DND-41 (cell line): ENCODE data around the gene POLN.

Experiments
- ATAC-seq: fragments of 200-7000 bp; cut with Tn5 transposase; 3 replicates; pipeline ENCODE4 v1.9.1; 2021; ENCODE audit warnings: low read depth; ENCODE audit not compliant: insufficient read depth
- DNase-seq: peaks from one replicate; pipeline ENCODE4 v3.0.0-alpha.2; 2020
- H2AFZ ChIP-seq: 2 replicates; pipeline ENCODE4 v1.6.0; 2012; ENCODE audit warnings: low read depth, low read length
- H3K27ac ChIP-seq: 2 replicates; pipeline ENCODE4 v1.5.1; 2012; ENCODE audit warnings: low read length, inconsistent platforms
- H3K27me3 ChIP-seq: fragments of 200-600 bp; sonication (generic); 2 replicates; pipeline ENCODE4 v1.6.0; 2012; ENCODE audit warnings: low read length, mild to moderate bottlenecking, inconsistent platforms; ENCODE audit not compliant: insufficient read depth, poor library complexity
- H3K36me3 ChIP-seq: 2 replicates; pipeline ENCODE4 v1.5.1; 2012; ENCODE audit warnings: low read length, inconsistent platforms; ENCODE audit not compliant: insufficient read depth
- H3K4me1 ChIP-seq: 2 replicates; pipeline ENCODE4 v1.5.1; 2012; ENCODE audit warnings: mild to moderate bottlenecking, low read length; ENCODE audit not compliant: insufficient read depth
- H3K4me2 ChIP-seq: 2 replicates; pipeline ENCODE4 v1.6.0; 2012; ENCODE audit warnings: mild to moderate bottlenecking, moderate library complexity, low read length, inconsistent platforms; ENCODE audit not compliant: insufficient read depth
- H3K4me3 ChIP-seq, 2 experiments: fragments of 200-600 bp in 1 of 2; shearing (Covaris generic) in 1 of 2; 2 replicates each; pipeline ENCODE4 v1.5.1; 2012 to 2016; ENCODE audit warnings: inconsistent platforms in 2 of 2, low read length in 2 of 2, mild to moderate bottlenecking in 2 of 2, low read depth in 1 of 2, moderate library complexity in 1 of 2
- H3K79me2 ChIP-seq: 2 replicates; pipeline ENCODE4 v1.6.0; 2012; ENCODE audit warnings: low read length, inconsistent platforms; ENCODE audit not compliant: insufficient read depth
- H3K9ac ChIP-seq: 2 replicates; pipeline ENCODE4 v1.6.0; 2012; ENCODE audit warnings: low read depth, mild to moderate bottlenecking, inconsistent platforms, low read length, moderate library complexity
- H3K9me3 ChIP-seq: 2 replicates; pipeline ENCODE4 v1.5.1; 2012; ENCODE audit warnings: low read length, moderate library complexity, mild to moderate bottlenecking, inconsistent platforms; ENCODE audit not compliant: insufficient read depth, severe bottlenecking
- H4K20me1 ChIP-seq: 2 replicates; pipeline ENCODE4 v1.6.0; 2012; ENCODE audit warnings: low read length; ENCODE audit not compliant: insufficient read depth
- EZH2 ChIP-seq: IDR thresholded peaks from 3 replicates; pipeline ENCODE4 v1.6.1; 2012; ENCODE audit warnings: borderline replicate concordance, low read depth, mild to moderate bottlenecking, moderate library complexity, low read length, inconsistent platforms; ENCODE audit not compliant: severe bottlenecking
- TF ChIP-seq, protein P1 (sequence below): IDR thresholded peaks from 2 replicates; pipeline ENCODE4 v1.5.1; 2012; ENCODE audit warnings: borderline replicate concordance, low read length, moderate library complexity, mild to moderate bottlenecking; ENCODE audit not compliant: poor library complexity, severe bottlenecking; ENCODE audit errors: extremely low read depth

POLN gene

DNA sequence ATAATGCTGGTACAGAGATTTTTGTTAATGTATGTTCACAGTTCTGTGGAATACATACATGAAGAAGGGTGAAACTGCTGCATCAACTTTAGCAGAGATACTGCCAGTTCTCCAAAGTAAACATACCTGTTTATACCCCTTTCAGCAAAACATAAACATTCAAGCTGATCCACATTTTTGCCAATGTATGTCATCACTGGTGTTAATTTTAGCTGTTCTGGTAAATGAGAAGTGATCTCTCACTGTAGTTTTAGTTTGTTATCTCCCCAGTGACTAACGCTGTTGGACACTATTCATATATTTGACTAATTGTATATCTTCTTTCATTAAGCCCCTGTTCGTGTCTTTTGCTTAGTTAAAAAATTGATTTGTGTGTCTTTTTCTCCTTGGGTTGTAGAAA, 82.0 kb downstream of the POLN start:
- no peak overlapping the region for H3K4me2 ChIP-seq
- H4K20me1 ChIP-seq = no peaks in the 10 kb centered on the region
- H3K9ac ChIP-seq = no peak overlapping the region
- no peak overlapping the region for H3K4me3 ChIP-seq
- no peaks in the 10 kb centered on the region for H3K36me3 ChIP-seq
- no peak for TF ChIP-seq EZH2
- TF ChIP-seq, protein P1, sequence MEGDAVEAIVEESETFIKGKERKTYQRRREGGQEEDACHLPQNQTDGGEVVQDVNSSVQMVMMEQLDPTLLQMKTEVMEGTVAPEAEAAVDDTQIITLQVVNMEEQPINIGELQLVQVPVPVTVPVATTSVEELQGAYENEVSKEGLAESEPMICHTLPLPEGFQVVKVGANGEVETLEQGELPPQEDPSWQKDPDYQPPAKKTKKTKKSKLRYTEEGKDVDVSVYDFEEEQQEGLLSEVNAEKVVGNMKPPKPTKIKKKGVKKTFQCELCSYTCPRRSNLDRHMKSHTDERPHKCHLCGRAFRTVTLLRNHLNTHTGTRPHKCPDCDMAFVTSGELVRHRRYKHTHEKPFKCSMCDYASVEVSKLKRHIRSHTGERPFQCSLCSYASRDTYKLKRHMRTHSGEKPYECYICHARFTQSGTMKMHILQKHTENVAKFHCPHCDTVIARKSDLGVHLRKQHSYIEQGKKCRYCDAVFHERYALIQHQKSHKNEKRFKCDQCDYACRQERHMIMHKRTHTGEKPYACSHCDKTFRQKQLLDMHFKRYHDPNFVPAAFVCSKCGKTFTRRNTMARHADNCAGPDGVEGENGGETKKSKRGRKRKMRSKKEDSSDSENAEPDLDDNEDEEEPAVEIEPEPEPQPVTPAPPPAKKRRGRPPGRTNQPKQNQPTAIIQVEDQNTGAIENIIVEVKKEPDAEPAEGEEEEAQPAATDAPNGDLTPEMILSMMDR = no peak
- no peaks in the 10 kb centered on the region for H3K79me2 ChIP-seq
- ATAC-seq (no peak), DNase-seq (no peak)
- H2AFZ ChIP-seq = no peak overlapping the region
- no peaks in the 10 kb centered on the region for H3K27me3 ChIP-seq
- H3K4me1 ChIP-seq = no peaks in the 10 kb centered on the region
- H3K9me3 ChIP-seq = no peaks in the 10 kb centered on the region
- no peak overlapping the region for H3K27ac ChIP-seq

DNA sequence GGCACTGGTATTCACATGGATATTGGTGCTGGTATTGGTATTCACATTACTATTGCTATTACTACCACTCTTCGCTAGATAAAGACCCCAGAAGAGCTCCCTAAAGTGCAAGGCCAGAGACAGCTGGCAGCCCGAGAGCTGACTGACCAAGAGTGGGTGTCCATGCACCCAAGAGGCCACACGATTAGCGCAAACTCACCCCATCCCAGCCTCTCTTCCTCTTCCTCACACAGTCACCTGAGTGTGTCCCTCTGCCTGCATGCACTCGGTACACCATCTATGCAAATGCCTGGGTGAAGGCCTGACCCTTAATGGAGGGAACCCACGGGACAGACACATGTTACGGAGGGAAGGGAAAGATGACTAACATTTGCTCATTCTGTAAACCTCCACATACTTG, 86.7 kb downstream of the POLN start:
- Histone ChIP-seq H3K9ac (no peak overlapping the region), H3K27ac (no peak overlapping the region), H3K79me2 (no peaks in the 10 kb centered on the region), H3K4me1 (no peaks in the 10 kb centered on the region), H4K20me1 (no peaks in the 10 kb centered on the region), H3K4me2 (no peak overlapping the region), H3K36me3 (no peaks in the 10 kb centered on the region), H3K4me3 (no peak overlapping the region), H3K9me3 (no peaks in the 10 kb centered on the region), H3K27me3 (no peaks in the 10 kb centered on the region), H2AFZ (no peak overlapping the region)
- no peak for TF ChIP-seq EZH2
- TF ChIP-seq, protein P1 = no peak
- ATAC-seq = no peak
- DNase-seq = no peak

DNA sequence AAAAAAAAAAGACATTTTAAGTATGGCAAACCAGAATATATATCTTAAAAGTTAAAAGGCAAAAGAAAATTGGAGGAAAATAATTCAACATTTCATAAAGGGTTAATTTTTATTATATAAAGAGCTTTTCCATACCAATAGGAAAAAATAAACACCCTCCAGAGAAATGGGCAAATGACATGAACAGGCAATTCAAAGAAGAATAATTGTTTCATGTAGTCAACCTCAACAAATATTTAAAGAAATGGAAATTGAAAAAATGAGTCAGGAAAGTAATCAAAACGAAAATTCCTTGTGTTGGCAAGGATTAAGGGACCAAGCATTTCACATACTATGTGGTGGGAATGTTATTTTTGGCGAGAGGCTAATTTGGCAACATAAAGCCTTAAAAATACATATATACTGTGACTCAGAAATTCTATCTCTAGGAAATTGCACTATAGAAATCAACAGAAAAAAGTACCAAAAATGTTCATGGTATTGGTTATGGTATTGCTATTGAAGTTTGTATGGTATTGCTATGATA, 87.6 kb downstream of the POLN start:
- H2AFZ ChIP-seq = no peak overlapping the region
- H3K27me3 ChIP-seq = no peaks in the 10 kb centered on the region
- ATAC-seq (no peak), DNase-seq (no peak)
- no peaks in the 10 kb centered on the region for H3K9me3 ChIP-seq
- TF ChIP-seq EZH2 = no peak
- TF ChIP-seq, protein P1 = no peak
- no peaks in the 10 kb centered on the region for H3K79me2 ChIP-seq
- no peak overlapping the region for H3K9ac ChIP-seq
- H3K4me1 ChIP-seq = no peaks in the 10 kb centered on the region
- H4K20me1 ChIP-seq = no peaks in the 10 kb centered on the region
- H3K4me3 ChIP-seq = no peak overlapping the region
- no peak overlapping the region for H3K27ac ChIP-seq
- H3K4me2 ChIP-seq = no peak overlapping the region
- H3K36me3 ChIP-seq = no peaks in the 10 kb centered on the region

DNA sequence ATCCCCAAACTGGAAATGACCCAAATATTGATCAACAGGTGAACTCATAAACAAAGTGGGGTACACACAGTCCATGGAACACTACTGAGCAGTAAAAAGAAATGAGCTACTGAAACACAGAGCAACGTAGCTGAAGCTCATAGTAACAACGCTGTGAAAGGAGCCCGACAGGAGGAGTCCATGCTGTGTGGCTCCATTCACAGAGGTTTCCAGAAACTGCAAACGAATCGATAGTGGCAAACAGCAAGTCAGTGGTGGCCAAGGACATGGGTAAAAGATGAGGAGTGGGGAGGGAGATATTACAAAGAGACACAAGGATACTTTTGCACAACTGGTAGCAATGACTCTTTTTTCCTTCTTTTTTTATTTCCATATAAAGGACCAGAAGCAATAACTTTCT, 90.4 kb downstream of the POLN start:
- no peaks in the 10 kb centered on the region for H4K20me1 ChIP-seq
- no peaks in the 10 kb centered on the region for H3K36me3 ChIP-seq
- H3K27ac ChIP-seq = no peak overlapping the region
- H3K79me2 ChIP-seq = no peaks in the 10 kb centered on the region
- no peaks in the 10 kb centered on the region for H3K9me3 ChIP-seq
- no peaks in the 10 kb centered on the region for H3K27me3 ChIP-seq
- H3K4me3 ChIP-seq = no peak overlapping the region
- H3K4me2 ChIP-seq = no peak overlapping the region
- TF ChIP-seq, protein P1 = no peak
- no peak for TF ChIP-seq EZH2
- H2AFZ ChIP-seq = no peak overlapping the region
- DNase-seq (no peak), ATAC-seq (no peak)
- no peak overlapping the region for H3K9ac ChIP-seq
- H3K4me1 ChIP-seq = no peaks in the 10 kb centered on the region
